ENCODE measurements around the gene RALBP1. TPM values are rescaled to one million over a fixed set of nuclear protein-coding genes. Genes with fewer than 3 reads are reported as not detected.

RALBP1 gene
- total RNA-seq, 4 donors from 2014 or later = 103 to 164 (median 115) TPM

- 94% methylated on average over 3 of the region's 3 CpGs for WGBS
- H3K27me3 ChIP-seq = no peaks in the 10 kb centered on the region
- intact Hi-C loops (cut with DNase I) = no loop called here
Measured at GRCh38 chr18:9441061-9441460, 34.3 kb upstream of the RALBP1 start.

GRCh38 chr18:9444549-9444948 is 30.8 kb upstream of the RALBP1 start:
- Histone ChIP-seq H3K9me3 (peaks cover 0 to 4% (median 0%) of the 10 kb centered on the region in 4 donors), H3K27me3 (no peaks in the 10 kb centered on the region), H3K4me3 (no peak overlapping the region), H3K4me1 (no peaks in the 10 kb centered on the region), H3K27ac (replicated peaks in 1 of 4) (no peak overlapping the region), H3K36me3 (no peaks in the 10 kb centered on the region)
- DNase-seq (ENCODE audit: extremely low spot score) = no peak
- intact Hi-C loops (cut with DNase I) = no loop called here
- WGBS = 89% methylated on average over 3 of the region's 3 CpGs
- TF ChIP-seq POLR2A (IDR thresholded peaks at IDR 0.05; ENCODE audit: low read depth) (no peak), CTCF (IDR thresholded peaks at IDR 0.05) (no peak), EP300 (IDR thresholded peaks at IDR 0.05) (no peak), POLR2AphosphoS5 (IDR thresholded peaks at IDR 0.05) (no peak)

More at GRCh38 chr18:9441061-9441460, 34.3 kb upstream of the RALBP1 start:
- Histone ChIP-seq H3K4me3 (no peak overlapping the region), H3K9me3 (no peaks in the 10 kb centered on the region), H3K4me1 (no peaks in the 10 kb centered on the region), H3K27ac (replicated peaks in 1 of 4) (no peak overlapping the region), H3K36me3 (no peaks in the 10 kb centered on the region)
- DNase-seq (ENCODE audit: extremely low spot score) = no peak
- TF ChIP-seq POLR2AphosphoS5 (IDR thresholded peaks at IDR 0.05) (no peak), CTCF (IDR thresholded peaks at IDR 0.05) (no peak), EP300 (IDR thresholded peaks at IDR 0.05) (no peak), POLR2A (IDR thresholded peaks at IDR 0.05; ENCODE audit: low read depth) (no peak)

DNA sequence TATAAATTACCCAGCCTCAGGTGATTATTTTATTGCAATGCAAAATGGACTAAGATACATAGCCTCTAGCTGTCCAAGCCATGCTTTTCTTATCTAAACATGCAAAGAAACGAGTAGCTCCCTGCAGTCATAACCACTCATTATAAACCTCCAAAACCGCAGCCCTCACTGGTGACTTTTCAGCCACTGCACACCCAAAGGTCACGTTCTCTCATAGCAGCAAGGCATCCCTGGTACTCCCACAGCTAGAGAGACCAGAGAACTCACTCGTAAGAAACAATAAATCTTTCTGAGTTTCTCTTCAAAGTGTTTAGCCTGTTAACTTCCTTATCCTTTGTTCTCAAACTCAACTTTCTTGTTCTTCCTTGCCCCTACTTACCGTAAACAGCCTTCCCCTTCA is 28.5 kb upstream of the RALBP1 start:
- DNase-seq (ENCODE audit: extremely low spot score) = no peak
- intact Hi-C loops (cut with DNase I) = no loop called here
- Histone ChIP-seq H3K9me3 (peaks cover 0 to 4% (median 0%) of the 10 kb centered on the region in 4 donors), H3K4me1 (no peaks in the 10 kb centered on the region), H3K4me3 (no peak overlapping the region), H3K36me3 (no peaks in the 10 kb centered on the region), H3K27me3 (no peaks in the 10 kb centered on the region), H3K27ac (replicated peaks in 1 of 4) (no peak overlapping the region)
- TF ChIP-seq EP300 (IDR thresholded peaks at IDR 0.05) = no peak
- TF ChIP-seq POLR2AphosphoS5 (IDR thresholded peaks at IDR 0.05) = no peak
- TF ChIP-seq CTCF (IDR thresholded peaks at IDR 0.05) = no peak
- no peak for TF ChIP-seq POLR2A (IDR thresholded peaks at IDR 0.05; ENCODE audit: low read depth)
- 82% methylated on average over 5 of the region's 5 CpGs for WGBS

- WGBS = 96% methylated on average over 7 of the region's 7 CpGs
- TF ChIP-seq CTCF (IDR thresholded peaks at IDR 0.05) (no peak), POLR2A (IDR thresholded peaks at IDR 0.05; ENCODE audit: low read depth) (no peak), POLR2AphosphoS5 (IDR thresholded peaks at IDR 0.05) (no peak), EP300 (IDR thresholded peaks at IDR 0.05) (no peak)
- no peaks in the 10 kb centered on the region for H3K36me3 ChIP-seq
Measured at GRCh38 chr18:9447334-9447733, 28.0 kb upstream of the RALBP1 start.

More at GRCh38 chr18:9447334-9447733, 28.0 kb upstream of the RALBP1 start:
- intact Hi-C loops (cut with DNase I) = no loop called here
- Histone ChIP-seq H3K27ac (replicated peaks in 1 of 4) (no peak overlapping the region), H3K9me3 (peaks cover 0 to 4% (median 0%) of the 10 kb centered on the region in 4 donors), H3K4me3 (no peak overlapping the region), H3K4me1 (no peaks in the 10 kb centered on the region), H3K27me3 (no peaks in the 10 kb centered on the region)
- DNase-seq (ENCODE audit: extremely low spot score) = no peak

All from esophagus muscularis mucosa (tissue), 4 donors.